22Rv1 (cell line): ENCODE measurements around the gene PFDN5.

ENCODE experiments used
- CTCF ChIP-seq: fragments of 450-650 bp; IDR thresholded peaks from 2 replicates; pipeline ENCODE4 v1.5.1; 2017; ENCODE audit warnings: mild to moderate bottlenecking
- ZFX ChIP-seq: fragments of 450-650 bp; IDR thresholded peaks from 2 replicates; pipeline ENCODE4 v1.6.1; 2017; ENCODE audit warnings: antibody characterized with exemption, borderline replicate concordance

- TF ChIP-seq CTCF (no peak), ZFX (no peak)
Measured at GRCh38 chr12:53288322-53288721, 7.0 kb upstream of the PFDN5 start.
